Cerebellar cortex (tissue), 1 donor: ENCODE results near the gene TMEM250.

Source experiments
- DNase-seq: peaks from one replicate; pipeline ENCODE4 v3.0.0-alpha.2; 2015; ENCODE audit warnings: low spot score

The TMEM250 gene

DNA sequence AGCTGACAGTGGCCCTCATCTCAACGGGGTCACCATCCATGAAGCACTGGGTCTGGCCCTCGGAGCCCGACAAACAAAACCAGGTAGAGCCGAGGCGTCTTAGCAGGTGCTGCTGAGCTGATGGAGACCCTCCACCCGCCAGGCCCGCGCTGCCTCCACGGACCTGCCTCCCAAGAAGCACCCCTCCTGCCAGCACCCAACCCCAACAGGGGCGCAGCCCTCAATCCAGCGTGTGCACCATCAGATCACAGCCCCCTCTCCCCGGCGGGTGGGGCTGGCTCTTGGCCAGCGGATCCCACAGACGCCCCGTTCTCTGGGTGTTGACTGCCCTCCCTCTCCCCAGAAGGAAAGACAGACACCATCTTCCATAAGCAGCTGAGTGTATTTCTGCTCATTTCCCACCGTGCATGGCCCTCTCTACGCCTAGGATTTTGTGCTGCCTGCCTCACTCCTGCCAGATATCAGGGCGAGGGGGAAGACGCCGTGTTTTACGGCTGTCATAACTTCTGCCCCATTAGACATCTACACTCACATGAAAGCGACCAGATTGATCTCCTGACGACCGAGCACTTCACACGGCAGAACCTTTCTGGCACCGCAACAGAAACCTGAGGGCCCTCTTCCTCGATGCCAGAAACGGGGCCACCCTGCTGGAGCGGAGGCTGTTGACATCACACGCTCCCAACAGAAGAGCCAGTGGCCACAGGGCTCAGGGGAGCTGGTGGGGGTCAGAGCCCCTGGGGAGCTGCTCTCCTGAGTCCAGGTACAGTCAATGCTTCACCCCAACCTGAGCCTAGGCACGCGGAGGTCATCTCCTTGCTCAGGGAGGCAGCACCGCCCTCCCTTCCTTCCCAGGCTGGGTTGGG lies 35.9 kb downstream of the TMEM250 start:
- DNase-seq, result peak; percentile 65

DNA sequence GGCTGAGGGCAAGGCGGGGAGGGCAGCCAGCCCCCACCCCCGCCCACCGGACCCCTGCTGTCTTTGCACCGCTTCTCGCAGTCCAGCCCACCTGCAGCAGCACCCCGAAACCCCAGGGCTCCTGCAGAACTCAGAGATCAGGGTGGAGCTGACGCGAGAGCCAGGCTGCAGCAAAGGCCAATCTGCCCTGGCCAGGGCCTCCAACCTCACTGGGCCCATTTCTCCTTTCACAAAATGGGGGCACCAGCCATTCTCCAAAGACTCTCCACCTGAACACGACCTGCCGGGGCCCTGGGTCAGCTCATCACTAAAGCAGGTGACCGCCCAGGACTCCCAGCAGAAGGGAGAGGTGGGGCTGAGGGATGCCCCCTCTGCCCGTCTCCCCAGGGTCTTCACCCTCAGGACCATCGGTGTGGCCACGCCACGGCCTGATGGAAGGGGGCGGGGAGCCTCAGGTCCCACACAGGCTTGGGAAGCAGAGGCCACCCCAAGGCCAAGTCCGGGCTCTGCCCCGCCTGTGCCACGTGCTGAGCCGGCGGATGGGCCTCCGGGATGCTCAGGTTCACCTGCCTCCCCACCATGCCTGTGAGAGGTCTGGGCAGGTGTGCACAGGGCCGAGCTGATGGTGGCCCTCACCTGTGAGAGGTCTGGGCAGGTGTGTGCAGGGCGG lies 36.7 kb downstream of the TMEM250 start:
- DNase-seq, result no peak

GRCh38 chr9:136081113-136081825 lies 37.4 kb downstream of the TMEM250 start:
- DNase-seq, result no peak

GRCh38 chr9:136080716-136081112 lies 38.0 kb downstream of the TMEM250 start:
- DNase-seq, result no peak

DNA sequence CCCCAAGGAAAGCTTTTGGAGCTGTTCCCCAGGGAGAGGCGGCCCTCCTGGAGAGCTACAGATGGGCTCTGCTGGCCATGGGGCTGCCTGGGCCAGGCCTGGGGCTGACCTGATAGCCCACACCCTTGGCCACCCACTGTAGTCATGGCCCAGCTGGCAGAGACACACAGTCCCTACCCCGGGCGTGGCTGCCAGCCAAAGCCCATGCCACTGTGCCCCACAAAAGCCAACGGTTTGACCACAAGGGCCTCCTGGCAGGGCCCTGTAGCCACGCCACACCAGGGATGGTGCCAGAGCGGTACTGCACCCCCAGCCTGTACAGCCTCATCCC lies 38.8 kb downstream of the TMEM250 start:
- no peak for DNase-seq

GRCh38 chr9:136079211-136079915 lies 39.3 kb downstream of the TMEM250 start:
- DNase-seq, result no peak

GRCh38 chr9:136078498-136079011 lies 40.1 kb downstream of the TMEM250 start:
- no peak for DNase-seq

DNA sequence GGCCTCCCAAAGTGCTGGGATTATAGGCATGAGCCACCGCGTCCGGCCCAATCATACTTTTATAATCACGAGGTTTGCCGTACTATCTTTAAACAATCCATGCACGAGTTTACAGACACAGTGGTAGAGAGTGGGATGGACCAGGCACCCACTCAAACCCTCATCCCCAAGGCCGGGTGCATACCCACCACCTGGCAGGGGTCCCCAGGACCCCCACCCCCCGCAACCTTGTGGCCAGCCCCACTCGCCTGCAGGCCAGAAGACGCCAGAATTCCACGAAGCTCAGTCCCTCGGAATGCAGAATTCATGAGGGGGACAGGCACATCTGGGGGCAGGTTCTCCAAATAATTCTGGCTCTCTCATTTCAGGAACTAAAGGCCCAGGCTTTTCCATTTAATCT lies 40.7 kb downstream of the TMEM250 start:
- DNase-seq, result no peak

DNA sequence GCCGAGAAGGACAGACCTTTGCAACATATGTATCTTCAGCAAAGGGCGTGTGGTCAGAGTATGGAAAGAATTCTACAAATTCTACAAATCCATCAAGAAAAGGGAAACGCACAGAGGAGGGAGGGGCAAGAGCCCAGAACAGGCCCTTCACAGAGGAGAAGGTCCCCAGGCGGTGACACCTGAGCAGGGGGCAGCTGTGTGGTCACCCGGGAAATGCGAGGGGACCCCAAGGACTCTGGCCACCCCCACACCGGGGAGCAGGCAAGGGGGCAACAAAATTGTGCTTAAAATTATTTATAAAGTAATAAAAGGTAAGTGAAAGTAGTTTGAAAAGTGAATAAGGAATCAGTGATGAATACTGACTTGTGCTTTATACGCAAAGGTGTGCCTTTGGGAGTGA lies 41.2 kb downstream of the TMEM250 start:
- DNase-seq, result no peak

GRCh38 chr9:136075881-136076678 lies 42.6 kb downstream of the TMEM250 start:
- no peak for DNase-seq

- no peak for DNase-seq
These were observed 43.4 kb downstream of the TMEM250 start for GRCh38 chr9:136075134-136075841.

DNA sequence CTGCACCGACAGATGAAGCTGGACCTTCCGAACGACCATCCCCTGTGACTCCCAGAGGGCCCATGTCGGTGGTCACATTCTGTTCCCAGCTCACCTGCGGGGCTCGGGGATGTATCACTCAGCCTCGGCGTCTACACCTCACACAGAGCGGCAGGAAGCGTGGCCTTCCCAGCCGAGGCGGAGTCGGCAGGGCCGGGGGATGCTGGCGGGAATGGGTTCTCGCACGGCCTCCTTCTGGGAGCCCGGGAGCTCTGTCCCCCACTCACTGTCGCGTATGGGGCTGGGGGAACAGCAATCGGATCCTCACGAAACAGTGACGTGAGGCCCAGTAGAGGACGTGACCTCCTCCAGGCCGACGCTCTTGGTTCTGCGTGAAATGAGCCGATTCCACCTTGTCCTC lies 44.0 kb downstream of the TMEM250 start:
- no peak for DNase-seq
